Smooth muscle cell (in vitro differentiated cells): ENCODE data around the gene CD99L2. TPM values are rescaled to one million over a fixed set of nuclear protein-coding genes. Genes with fewer than 3 reads are reported as not detected.

Experiments
- DNase-seq: peaks from one replicate; lab custom pipeline; 2025; ENCODE audit not compliant: unreplicated experiment; lab: John Stamatoyannopoulos, UW
- H2AFZ ChIP-seq: fragments of 200-600 bp; sonication (generic); 2 replicates; pipeline ENCODE4 v1.6.0; 2016; ENCODE audit warnings: antibody characterized with exemption, low read depth, mild to moderate bottlenecking
- H3F3A ChIP-seq: fragments of 200-600 bp; sonication (generic); 2 replicates; pipeline ENCODE4 v1.6.0; 2017; ENCODE audit warnings: antibody characterized with exemption, low read depth
- H3K27ac ChIP-seq: fragments of 200-600 bp; sonication (generic); 2 replicates; pipeline ENCODE4 v1.5.1; 2016; ENCODE audit warnings: low read depth, mild to moderate bottlenecking
- H3K27me3 ChIP-seq: fragments of 200-600 bp; sonication (generic); 2 replicates; pipeline ENCODE4 v1.6.1; 2016; ENCODE audit warnings: low read depth, mild to moderate bottlenecking
- H3K36me3 ChIP-seq: fragments of 200-600 bp; sonication (generic); 2 replicates; pipeline ENCODE4 v1.5.1; 2016; ENCODE audit warnings: low read depth
- H3K4me1 ChIP-seq: fragments of 200-600 bp; sonication (generic); 2 replicates; pipeline ENCODE4 v1.5.1; 2016; ENCODE audit warnings: low read depth
- H3K4me2 ChIP-seq: fragments of 200-600 bp; sonication (generic); 2 replicates; pipeline ENCODE4 v1.6.0; 2016; ENCODE audit warnings: mild to moderate bottlenecking
- H3K4me3 ChIP-seq: fragments of 200-600 bp; sonication (generic); 2 replicates; pipeline ENCODE4 v1.5.1; 2016; ENCODE audit warnings: mild to moderate bottlenecking
- H3K79me2 ChIP-seq: fragments of 200-600 bp; sonication (generic); 2 replicates; pipeline ENCODE4 v1.6.0; 2016; ENCODE audit warnings: low read depth, mild to moderate bottlenecking
- H3K9ac ChIP-seq: fragments of 200-600 bp; sonication (generic); 2 replicates; pipeline ENCODE4 v1.6.0; 2016; ENCODE audit warnings: low read depth
- H3K9me3 ChIP-seq: fragments of 200-600 bp; sonication (generic); replicated peaks from 2 replicates; pipeline ENCODE4 v1.5.1; 2016; ENCODE audit warnings: low read depth
- H4K20me1 ChIP-seq: fragments of 200-600 bp; sonication (generic); 2 replicates; pipeline ENCODE4 v1.6.0; 2016; ENCODE audit warnings: low read depth
- WGBS: methylation state at CpG from one replicate; pipeline ENCODE4 v1.1.7; 2016; ENCODE audit warnings: low lambda C conversion rate; 5-methylcytosine and 5-hydroxymethylcytosine counted together
- polyA plus RNA-seq: library from polyadenylated mRNA; unstranded; fragments of >200 nt; fragmentation: Nextera tagmentation; extraction: Ambion mirVana; gene quantifications from 2 replicates; pipeline ENCODE4 v1.2.1, GENCODE V29; 2016
- total RNA-seq: library from RNA; depleted of rRNA; stranded (reverse); fragments of >200 nt; gene quantifications from 2 replicates; pipeline ENCODE4 v1.2.3, GENCODE V29; 2014
- TF ChIP-seq, protein P1 (sequence below): fragments of 200-600 bp; sonication (generic); IDR thresholded peaks from 2 replicates; pipeline ENCODE4 v1.5.1; 2017; ENCODE audit warnings: borderline replicate concordance, mild to moderate bottlenecking, antibody characterized with exemption; ENCODE audit not compliant: insufficient read depth, poor library complexity, severe bottlenecking

CD99L2 gene
- total and polyA plus RNA-seq, 2 experiments from 2014 or later = 43.7 to 44.6 TPM

DNA sequence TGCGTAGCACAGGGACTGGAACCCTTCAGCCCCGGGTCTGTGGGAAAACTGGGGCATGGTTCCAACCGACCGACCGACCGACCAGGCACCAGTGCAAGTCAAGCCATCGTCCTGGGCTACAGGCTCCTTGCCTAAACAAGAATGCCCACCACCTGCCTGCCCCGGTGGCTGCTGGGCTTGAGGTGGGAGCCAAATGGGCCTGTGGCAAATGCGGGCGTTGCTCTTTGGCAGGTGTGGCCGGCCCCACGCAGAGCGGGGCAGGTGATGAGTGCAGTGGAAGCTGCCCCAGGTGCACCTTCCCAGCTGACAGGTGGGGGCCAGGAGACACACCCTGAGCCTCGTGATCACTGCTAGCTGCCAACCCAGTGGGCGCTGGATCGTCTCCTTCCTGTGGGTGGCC lies 127.4 kb downstream of the CD99L2 start:
- no peaks in the 10 kb centered on the region for H3K79me2 ChIP-seq
- no peak overlapping the region for H3K27ac ChIP-seq
- peaks cover 8% of the 10 kb centered on the region for H3F3A ChIP-seq
- no peaks in the 10 kb centered on the region for H3K4me1 ChIP-seq
- no peak overlapping the region for H3K4me2 ChIP-seq
- TF ChIP-seq, protein P1, sequence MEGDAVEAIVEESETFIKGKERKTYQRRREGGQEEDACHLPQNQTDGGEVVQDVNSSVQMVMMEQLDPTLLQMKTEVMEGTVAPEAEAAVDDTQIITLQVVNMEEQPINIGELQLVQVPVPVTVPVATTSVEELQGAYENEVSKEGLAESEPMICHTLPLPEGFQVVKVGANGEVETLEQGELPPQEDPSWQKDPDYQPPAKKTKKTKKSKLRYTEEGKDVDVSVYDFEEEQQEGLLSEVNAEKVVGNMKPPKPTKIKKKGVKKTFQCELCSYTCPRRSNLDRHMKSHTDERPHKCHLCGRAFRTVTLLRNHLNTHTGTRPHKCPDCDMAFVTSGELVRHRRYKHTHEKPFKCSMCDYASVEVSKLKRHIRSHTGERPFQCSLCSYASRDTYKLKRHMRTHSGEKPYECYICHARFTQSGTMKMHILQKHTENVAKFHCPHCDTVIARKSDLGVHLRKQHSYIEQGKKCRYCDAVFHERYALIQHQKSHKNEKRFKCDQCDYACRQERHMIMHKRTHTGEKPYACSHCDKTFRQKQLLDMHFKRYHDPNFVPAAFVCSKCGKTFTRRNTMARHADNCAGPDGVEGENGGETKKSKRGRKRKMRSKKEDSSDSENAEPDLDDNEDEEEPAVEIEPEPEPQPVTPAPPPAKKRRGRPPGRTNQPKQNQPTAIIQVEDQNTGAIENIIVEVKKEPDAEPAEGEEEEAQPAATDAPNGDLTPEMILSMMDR = no peak
- no peak overlapping the region for H3K9ac ChIP-seq
- 97% methylated on average over 16 of the region's 16 CpGs for WGBS
- H2AFZ ChIP-seq = no peak overlapping the region
- H3K36me3 ChIP-seq = no peaks in the 10 kb centered on the region
- H4K20me1 ChIP-seq = no peaks in the 10 kb centered on the region
- H3K9me3 ChIP-seq = no peaks in the 10 kb centered on the region
- no peak overlapping the region for H3K4me3 ChIP-seq
- no peak for DNase-seq
- H3K27me3 ChIP-seq = no peaks in the 10 kb centered on the region

DNA sequence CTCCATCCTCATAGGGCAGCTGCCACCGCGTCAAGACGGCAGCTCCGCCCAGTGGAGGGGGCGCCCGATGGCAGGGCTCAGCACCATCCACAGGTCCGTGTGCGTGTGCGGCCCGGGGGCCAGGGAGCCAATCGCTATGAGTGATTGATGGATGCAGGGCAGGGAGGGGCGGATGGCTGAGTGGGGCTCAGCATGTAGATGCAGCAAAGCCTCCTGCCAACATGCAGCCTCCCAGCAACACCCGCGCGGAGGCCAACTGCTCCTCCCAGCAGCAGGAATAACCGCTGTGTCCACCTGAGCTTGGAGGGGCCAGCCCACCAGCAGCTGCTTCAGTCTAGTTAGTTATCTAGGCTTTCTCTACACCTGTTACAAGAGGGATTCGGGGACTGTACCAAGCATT lies 127.8 kb downstream of the CD99L2 start:
- Histone ChIP-seq H3K27ac (no peak overlapping the region), H3K9ac (no peak overlapping the region), H3K9me3 (no peaks in the 10 kb centered on the region), H3F3A (peaks cover 8% of the 10 kb centered on the region), H4K20me1 (no peaks in the 10 kb centered on the region), H3K4me1 (no peaks in the 10 kb centered on the region), H3K27me3 (no peaks in the 10 kb centered on the region), H3K4me3 (no peak overlapping the region), H3K79me2 (no peaks in the 10 kb centered on the region), H3K36me3 (no peaks in the 10 kb centered on the region), H3K4me2 (no peak overlapping the region), H2AFZ (no peak overlapping the region)
- 96% methylated on average over 17 of the region's 17 CpGs for WGBS
- DNase-seq = no peak
- TF ChIP-seq, protein P1 = no peak

DNA sequence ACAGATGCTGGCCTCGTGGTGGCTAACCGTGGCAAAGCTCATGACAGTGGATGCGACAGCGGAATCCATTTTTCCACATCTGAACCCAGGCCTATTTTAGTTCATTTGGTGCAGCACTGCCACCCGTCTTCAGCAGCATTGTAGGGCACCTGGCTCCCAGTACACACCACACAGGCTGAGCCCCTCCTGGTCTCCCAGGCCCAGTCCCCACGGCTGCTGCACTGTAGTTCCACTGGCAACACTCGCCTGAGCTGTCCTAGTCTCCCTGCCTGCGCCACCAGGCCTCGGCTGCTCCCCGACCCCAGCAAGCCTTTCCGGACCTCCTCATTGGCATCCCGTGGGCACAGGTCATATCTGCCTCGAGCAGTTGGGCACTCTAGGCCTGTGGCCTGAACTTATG lies 129.1 kb downstream of the CD99L2 start:
- Histone ChIP-seq H3K4me2 (no peak overlapping the region), H3K79me2 (no peaks in the 10 kb centered on the region), H3K9me3 (no peaks in the 10 kb centered on the region), H3K4me3 (no peak overlapping the region), H3K4me1 (no peaks in the 10 kb centered on the region), H3K36me3 (no peaks in the 10 kb centered on the region), H2AFZ (no peak overlapping the region), H3K27ac (no peak overlapping the region), H4K20me1 (no peaks in the 10 kb centered on the region), H3F3A (peaks cover 8% of the 10 kb centered on the region), H3K9ac (no peak overlapping the region), H3K27me3 (no peaks in the 10 kb centered on the region)
- DNase-seq = no peak
- 85% methylated on average over 13 of the region's 13 CpGs for WGBS
- TF ChIP-seq, protein P1 = no peak

DNA sequence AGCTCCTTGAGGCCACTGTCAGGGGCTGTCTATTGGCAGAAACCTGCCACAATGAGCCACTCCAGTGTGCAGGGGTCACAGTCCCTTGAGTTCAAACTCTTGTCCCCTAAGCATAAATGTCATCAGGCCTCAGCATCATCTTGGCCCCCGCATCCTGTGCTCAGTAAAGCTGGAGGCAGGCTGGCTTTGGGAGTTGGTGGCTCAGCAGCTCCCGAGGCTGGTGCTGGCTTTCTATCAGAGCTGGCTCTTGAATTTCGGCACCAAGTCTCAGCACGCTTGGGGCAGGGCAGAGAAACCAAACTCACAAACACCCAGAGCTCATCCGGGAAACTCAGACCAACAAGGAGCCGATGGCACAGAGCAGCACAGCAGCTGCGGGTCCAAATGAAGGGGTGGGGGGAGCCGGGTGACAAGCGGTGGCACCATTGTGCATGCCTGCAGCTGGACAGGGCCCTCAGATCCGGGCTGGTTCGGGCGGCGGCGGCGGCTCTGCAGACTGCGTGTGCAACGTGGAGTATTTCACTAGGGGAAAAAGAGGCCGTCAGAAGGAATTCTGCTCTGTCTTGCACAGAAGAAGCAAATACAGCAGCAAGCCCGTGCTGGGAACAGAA lies 129.8 kb downstream of the CD99L2 start:
- Histone ChIP-seq H3K4me2 (no peak overlapping the region), H3K9ac (no peak overlapping the region), H3K27me3 (no peaks in the 10 kb centered on the region), H3K79me2 (no peaks in the 10 kb centered on the region), H3K27ac (peak overlapping the region; percentile 90), H3K4me3 (no peak overlapping the region), H3F3A (peaks cover 8% of the 10 kb centered on the region), H3K4me1 (no peaks in the 10 kb centered on the region), H2AFZ (no peak overlapping the region), H4K20me1 (no peaks in the 10 kb centered on the region), H3K36me3 (no peaks in the 10 kb centered on the region), H3K9me3 (no peaks in the 10 kb centered on the region)
- TF ChIP-seq, protein P1 = no peak
- WGBS = 95% methylated on average over 19 of the region's 19 CpGs
- DNase-seq = no peak
